GM12875 (cell line): ENCODE results near the gene BDKRB1.

ENCODE experiments used
- H3K4me3 ChIP-seq: one replicate; pipeline ENCODE4 v1.5.1; 2011; ENCODE audit warnings: low read depth, low read length, control low read depth
- TF ChIP-seq, protein P1 (sequence below): IDR thresholded peaks from 2 replicates; pipeline ENCODE4 v1.5.1; 2011; ENCODE audit warnings: low read depth, mild to moderate bottlenecking, control low read depth, inconsistent platforms, low read length, moderate library complexity, borderline replicate concordance; ENCODE audit not compliant: insufficient read depth

BDKRB1 gene

DNA sequence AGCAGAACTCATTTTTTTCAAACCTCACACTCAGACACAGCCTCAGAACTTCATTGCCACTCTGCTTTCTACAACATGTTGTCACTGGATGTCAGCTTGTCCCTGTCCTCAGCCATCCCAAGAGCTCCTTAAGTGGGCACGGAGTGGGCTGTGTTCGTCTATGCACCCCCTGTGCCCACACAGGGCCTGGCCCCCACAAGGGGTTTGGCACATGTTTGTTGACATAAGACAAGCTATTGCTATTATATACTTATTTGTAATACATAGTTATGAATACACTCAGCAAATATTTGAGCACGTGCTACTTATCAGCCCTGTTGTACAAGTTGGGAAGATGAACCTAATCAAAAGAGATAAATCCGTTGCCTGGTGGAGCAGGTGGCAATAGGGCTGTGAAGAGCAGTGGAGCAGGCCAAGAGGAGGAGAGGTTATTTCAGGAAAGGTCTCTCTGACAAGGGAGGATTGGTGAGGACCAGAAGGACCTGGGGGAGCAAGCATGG, 4.3 kb upstream of the BDKRB1 start:
- no peak overlapping the region for H3K4me3 ChIP-seq
- TF ChIP-seq, protein P1, sequence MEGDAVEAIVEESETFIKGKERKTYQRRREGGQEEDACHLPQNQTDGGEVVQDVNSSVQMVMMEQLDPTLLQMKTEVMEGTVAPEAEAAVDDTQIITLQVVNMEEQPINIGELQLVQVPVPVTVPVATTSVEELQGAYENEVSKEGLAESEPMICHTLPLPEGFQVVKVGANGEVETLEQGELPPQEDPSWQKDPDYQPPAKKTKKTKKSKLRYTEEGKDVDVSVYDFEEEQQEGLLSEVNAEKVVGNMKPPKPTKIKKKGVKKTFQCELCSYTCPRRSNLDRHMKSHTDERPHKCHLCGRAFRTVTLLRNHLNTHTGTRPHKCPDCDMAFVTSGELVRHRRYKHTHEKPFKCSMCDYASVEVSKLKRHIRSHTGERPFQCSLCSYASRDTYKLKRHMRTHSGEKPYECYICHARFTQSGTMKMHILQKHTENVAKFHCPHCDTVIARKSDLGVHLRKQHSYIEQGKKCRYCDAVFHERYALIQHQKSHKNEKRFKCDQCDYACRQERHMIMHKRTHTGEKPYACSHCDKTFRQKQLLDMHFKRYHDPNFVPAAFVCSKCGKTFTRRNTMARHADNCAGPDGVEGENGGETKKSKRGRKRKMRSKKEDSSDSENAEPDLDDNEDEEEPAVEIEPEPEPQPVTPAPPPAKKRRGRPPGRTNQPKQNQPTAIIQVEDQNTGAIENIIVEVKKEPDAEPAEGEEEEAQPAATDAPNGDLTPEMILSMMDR = no peak

DNA sequence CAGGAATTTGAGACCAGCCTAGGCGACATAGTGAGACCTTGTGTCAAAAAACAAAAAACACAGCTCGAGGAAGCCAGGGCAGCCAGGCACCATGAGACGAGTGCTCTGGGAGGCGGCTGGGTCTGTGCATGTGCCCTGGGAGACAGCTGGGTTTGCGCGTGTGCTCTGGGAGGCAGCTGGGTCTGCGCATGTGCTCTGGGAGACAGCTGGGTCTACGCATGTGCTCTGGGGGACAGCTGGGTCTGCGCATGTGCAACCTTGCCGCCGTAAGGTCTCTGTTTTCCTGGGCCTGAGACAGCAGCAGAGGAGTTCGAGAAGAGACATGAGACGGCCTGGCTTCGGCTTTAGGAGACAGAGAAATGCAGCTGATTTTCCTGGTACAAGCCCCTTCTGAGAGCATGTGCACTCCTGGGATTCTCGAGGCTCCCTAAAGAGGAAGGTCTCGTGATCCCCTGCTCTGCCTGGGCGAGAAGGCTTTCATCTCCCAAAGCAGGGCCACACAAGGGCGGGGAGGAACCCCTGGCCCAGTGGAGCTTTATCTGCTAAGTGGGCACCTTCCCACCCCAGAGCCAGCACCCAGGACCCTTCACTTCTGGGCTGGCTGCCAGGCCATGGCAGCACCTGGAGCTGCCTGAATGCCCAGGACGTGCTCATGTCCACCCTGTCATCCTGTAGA, 3.5 kb upstream of the BDKRB1 start:
- TF ChIP-seq, protein P1 = no peak
- H3K4me3 ChIP-seq = no peak overlapping the region

DNA sequence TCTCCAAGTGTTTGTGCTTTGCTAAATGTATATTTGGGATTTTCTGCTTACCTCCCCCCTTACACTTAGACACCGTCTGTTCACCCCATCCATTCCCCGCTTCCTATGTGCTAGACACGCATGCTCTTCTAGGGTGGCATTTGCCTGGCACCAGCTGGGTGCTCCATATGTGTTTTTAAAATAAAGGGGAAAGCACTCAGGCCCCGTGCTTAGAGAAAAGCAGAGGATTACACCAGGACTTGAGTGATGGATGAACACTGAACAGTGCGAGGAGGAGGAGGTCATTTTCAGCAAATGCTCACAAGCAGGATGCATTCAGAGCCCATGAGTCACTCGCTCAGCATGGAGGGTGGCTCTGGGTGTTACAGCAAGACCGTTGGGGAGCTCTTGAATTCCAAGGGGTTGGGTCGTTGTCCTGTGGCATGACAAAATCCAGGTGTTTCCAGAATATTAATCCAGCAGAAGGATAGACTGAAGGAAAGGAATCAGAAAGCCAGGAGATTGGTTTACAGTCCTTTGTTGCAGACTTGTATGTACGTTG, 2.9 kb upstream of the BDKRB1 start:
- TF ChIP-seq, protein P1 = no peak
- no peak overlapping the region for H3K4me3 ChIP-seq

DNA sequence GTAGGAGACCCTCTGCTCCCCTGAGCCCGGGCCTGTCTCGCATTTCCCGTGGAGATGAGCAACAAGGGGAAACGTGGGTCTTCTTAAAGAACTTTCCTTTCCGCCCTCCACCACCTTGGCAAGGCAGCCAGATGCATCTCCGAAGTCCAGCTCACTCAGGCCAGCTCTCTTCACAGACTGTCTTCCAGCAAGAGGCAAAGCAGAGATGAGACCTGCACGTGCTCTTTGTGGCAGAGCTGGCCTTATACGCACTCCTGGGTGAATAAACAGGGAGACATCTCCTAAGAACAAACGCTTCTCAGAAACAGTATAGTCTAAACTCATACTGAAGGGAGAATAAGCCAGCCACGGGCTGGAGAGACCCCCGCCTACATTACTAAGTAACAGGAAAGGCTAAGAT, 1.3 kb upstream of the BDKRB1 start:
- H3K4me3 ChIP-seq = no peak overlapping the region
- TF ChIP-seq, protein P1 = no peak

DNA sequence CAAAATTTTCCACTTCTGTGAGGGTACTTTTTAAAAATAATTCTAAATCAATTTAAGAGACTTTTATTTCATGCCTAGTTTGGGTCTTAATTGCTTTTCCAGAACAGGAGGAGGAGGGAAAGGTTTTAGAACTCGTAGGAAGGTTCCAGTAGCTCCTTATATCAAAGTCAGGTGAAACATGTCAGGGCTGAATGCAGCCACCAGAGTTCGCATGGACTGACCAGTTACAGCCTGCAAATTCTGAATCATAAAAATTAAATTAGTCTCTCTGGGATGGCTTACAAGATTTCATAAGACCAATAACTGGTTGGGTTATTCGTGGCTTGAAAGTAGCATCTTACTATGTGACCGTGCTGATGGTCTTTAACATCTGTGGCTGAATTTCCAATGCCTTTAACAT, 397 bp downstream of the BDKRB1 start:
- TF ChIP-seq, protein P1 = no peak
- no peak overlapping the region for H3K4me3 ChIP-seq

DNA sequence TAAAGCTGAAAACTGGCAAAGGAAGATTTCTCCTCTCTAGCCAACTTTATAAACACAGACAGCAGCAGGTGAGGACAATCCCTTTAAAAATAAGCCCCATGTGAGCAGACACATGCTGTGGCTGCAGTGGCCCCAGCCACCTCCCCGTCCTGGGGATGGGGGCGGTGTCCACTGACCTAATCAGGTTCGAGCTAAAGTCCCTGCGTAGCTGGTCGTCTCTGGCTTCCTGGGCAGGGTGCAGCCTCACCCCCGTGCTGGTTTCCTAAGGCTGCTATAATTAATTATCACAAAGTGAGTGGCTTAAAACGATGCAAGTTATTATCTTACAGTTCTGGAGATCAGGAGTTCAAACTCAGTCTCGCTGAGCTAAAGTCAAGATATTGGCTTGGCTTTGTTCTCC, 1.0 kb downstream of the BDKRB1 start:
- no peak overlapping the region for H3K4me3 ChIP-seq
- TF ChIP-seq, protein P1 = no peak

DNA sequence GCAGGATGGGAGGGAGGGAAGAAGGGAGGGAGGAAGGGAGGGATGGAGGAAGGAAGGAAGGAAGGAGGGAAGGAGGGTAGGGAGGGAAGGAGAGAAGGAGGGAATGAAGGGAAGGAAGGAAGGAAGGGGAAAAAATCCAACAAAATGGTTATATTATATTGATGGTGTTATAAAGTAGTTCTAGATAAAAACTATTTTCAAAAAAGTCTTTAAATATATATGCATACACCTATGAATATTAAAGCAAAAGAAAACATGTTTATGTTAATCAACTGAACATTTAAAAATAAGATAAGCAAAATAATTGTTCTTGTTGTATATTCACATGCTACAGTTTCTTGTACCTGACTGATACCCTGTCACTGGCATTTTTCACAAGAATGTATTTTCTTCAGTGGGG, 1.9 kb downstream of the BDKRB1 start:
- TF ChIP-seq, protein P1 = no peak
- no peak overlapping the region for H3K4me3 ChIP-seq
